Activated naive CD4-positive, alpha-beta T cell (primary cell): ENCODE data around the gene SLC30A7.
"Not testable (repeated sequence)": the region's sequence is repeated elsewhere in the genome, so short reads cannot be mapped to it uniquely, and the experiment has no call there.

Experiments
- DNase-seq, 4 experiments: peaks; one replicate each; lab custom pipeline; 2025; lab: John Stamatoyannopoulos, UW

The SLC30A7 gene, protein sequence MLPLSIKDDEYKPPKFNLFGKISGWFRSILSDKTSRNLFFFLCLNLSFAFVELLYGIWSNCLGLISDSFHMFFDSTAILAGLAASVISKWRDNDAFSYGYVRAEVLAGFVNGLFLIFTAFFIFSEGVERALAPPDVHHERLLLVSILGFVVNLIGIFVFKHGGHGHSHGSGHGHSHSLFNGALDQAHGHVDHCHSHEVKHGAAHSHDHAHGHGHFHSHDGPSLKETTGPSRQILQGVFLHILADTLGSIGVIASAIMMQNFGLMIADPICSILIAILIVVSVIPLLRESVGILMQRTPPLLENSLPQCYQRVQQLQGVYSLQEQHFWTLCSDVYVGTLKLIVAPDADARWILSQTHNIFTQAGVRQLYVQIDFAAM

DNA sequence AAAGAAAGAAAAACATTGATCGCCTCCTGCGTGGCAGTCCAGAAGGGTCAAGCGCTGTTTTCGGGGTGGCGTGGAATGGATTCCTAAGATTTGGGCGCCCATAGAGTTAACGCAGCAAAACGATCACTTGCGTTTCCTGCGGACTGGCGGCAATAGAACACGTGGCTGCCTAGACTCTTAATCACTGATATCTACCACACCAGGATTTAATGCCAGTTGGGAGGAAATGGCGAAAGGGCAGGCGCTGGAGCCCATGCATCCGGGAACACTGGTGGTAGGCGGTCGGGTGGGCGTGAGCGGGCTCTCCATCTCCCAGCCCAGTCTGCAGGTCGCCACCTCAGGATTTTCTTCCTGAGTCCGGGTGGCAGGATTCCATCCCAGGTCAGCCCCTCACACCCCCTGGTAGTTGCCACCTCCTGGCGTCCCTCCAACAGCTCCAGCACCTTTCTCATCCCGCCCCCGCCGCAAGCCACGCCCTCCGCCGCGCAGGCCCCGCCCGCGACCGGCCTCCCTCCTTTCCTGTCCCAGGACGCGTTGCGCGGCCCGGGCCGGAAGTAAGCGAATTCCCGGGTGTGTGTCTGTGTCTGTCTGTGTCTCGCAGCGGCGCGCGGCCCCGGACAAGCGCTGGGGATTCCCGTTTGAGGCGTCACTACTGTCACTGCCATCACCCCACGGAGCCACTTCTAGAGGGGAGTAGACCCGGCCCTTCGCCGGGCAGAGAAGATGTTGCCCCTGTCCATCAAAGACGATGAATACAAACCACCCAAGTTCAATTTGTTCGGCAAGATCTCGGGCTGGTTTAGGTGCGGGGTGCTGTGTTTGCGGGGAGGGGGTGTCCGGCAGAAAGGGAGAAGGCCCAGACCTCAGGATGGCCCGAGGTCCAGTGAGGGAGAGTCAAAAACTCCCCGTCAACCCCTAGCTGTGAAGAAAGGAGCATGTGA is at the start of gene SLC30A7:
SLC30A7 (plus strand) TSS at position 551 of the 941 bp plus-strand sequence; CDS start at position 724, 173 bp downstream.
- DNase-seq: peak; percentile 89 to 95 (median 95)

DNA sequence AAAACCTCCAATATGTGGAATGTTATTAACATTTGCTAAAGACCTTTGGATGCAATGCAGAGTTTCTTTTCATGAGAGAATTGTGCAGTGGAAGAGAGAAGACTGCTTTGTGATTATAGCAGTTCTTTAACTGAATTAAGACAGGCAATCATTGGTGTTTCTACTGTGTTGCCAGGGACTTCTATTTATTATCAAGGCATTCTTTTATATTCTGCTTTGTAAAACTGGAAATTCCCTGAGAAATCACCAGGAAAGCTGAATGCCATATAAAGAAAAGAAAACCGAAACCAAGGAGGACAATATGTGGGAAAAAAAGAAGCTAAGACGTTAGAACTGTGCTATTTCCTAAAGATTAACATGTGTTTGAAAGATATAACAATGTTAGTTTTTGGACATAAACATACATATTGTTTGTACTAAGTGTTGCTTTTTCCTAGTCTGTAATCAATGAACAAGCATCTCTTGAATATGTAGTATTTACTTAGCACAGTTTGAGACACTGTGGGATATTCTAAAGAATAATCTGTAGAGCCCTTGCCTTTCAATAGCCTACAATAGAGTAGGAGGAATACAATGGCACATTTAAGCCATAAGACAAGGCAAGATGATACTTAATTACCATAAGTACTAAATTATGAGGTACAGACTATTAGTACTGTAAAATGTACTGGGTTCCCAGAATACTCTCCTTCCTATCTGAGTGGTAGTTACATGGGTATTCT is 48.4 kb upstream of the SLC30A7 start:
- no peak for DNase-seq

DNA sequence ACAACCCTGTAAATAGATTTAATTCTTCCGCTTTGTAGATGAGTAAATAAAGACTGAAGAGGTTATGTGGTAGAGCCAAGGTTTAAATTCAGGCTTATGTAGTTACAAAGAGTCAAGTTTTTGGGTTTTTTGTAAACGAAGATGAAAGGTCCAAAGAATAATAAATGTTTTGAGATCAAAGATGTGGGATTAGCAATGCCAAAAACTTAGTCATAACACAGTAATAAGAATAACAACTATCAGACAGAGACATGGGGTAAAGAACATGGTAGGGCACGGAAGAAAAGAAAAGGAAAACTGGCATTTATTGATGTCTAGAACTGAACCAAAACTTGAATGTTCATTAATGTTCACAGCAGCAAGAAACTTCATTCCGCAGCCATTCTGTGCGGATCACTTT is 44.2 kb upstream of the SLC30A7 start:
- DNase-seq: no peak

DNA sequence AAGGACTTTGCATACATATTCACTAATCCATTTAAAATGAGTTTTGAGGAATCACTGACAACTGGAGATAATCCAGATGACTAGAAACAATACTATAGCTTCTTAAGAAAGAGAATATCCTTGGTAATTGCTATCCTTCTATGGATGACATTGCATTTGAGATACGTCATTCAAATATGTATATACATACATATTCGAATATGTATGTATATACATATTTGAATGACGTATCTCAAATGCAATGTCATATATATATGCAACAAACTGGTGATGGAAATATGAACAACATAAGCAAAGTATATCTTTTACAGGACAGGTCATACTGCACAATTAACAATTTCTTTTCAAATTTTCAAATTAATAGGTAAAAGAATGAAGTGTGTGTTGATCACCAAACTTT is 42.9 kb upstream of the SLC30A7 start:
- DNase-seq: no peak

DNA sequence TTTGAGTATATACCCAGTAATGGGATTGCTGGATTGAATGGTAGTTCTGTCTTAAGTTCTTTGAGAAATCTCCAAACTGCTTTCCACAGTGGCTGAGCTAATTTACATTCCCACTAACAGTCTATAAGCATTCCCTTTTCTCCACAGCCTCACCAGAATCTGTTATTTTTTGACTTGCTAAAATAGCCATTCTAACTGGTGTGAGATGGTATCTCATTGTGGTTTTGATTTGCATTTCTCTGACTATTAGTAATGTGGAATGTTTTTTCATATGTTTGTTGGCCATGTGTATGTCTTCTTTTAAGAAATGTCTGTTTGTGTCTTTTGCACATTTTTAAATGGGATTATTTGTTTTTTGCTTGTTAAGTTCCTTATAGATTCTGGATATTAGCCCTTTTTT is 40.8 kb upstream of the SLC30A7 start:
- DNase-seq: not testable (repeated sequence)

DNA sequence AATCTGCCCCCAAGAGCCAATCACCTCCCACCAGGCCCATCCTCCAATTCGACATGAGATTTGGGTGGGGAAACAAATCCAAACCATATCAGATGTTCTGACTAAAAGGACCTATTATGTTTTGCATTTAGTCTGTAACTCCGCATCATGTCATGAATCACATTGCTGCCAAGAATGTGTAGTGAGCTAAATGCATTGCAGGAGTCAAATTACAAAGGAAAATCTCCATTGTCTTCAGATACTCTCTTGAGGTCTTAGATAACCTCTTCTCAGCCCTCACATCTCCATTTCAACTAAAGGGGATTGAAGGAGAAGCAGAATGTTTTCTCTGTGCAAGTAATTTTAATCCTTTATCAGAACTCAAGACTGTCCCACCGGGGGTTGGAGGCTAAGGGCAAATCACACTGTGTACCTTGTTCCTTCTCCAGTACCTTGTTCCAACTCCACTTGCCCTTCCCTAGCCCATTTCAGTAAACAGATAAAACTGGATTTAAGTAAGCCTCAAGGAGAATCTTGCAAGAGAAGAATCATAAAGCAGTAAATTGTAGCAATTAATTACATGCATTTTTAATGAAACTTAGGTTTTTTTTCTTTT is 35.4 kb upstream of the SLC30A7 start:
- no peak for DNase-seq

DNA sequence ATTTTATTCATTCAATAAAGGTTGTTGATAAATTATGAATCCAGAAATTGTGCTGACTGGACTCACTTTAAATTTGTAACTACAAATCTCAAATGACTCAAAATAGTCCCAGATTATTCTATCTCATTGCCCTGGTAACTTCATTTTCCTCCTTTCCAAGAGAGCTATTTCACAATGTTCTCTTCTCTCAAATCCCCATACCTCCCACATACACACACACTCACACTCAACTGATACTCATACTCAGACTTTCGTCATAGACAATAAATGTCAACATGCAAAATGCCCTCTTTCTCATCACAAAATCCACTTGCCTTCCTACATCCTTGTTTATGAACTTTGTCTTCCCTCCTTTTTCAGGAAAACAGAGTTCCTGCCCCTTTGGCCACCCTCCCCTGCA is 34.5 kb upstream of the SLC30A7 start:
- no peak for DNase-seq

DNA sequence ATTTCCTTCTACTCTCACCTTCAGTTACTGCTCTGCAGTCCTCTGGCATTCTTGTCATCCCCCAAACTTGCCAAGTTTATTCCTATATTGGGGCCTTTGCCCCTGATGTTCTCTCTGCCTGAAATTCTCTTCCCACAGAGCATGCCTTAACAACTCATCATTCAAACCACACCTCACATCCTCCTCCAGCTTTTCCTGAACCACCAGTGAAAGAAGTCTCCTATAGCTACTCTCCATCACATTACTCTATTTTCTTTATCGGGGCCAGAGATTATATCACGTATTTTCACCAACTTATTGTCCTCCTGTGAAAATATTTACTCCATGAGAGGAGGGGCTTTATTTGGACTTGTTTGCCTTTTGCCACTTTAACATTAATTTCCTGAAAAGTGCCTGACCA is 33.3 kb upstream of the SLC30A7 start:
- DNase-seq: no peak

DNA sequence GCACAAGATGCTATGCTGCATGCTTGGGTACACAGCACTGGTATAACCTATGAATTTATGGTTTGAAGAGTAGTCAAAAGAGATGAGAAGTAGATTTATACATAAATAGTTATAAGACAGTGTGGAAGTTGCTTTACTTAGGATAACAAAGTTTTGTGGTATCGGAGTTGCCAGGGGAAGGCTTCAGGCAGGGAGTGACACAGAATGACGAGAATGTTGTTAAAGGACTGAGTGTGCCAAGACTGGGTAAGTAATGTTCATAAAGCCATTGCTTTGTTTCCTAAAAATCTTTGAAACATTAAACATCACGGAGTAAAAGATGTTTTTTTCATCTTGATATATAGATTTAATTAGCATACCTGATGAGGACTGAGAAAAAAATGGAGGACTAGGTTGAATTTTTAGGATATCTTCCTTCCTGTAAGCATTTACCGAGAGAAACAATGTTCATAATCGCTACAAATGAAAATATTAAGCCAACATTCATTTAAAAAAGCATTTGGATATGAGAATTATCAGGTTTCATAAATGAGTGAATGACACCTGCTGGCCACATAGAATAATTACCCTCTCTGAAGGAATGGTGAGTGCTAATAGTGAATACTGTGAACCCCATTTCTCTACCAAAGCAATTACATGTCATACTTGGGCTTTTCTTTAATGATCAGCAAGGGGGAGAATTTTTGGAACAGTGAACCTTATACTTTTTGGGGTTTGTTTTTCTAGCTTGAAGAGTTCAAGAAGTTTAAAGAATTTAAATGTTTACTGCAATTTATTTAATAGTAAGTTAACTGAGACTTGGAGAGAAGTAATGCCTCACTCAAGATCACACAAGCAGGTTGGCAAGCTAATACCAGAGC is 29.6 kb upstream of the SLC30A7 start:
- no peak for DNase-seq

DNA sequence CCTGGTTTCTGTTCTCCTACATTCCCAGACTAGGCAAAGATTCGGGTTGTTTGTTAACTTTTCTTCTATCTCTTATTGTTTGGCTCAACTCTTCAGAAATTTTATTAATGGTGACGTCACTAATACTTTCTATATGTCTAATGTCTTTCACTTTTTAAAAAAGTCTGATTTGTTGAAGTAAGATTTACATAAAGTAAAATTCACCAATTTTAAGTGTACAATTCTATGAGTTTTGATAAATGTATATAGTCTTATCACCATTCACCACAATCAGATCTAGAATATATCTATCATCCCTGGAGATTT is 29.0 kb upstream of the SLC30A7 start:
- DNase-seq: no peak

DNA sequence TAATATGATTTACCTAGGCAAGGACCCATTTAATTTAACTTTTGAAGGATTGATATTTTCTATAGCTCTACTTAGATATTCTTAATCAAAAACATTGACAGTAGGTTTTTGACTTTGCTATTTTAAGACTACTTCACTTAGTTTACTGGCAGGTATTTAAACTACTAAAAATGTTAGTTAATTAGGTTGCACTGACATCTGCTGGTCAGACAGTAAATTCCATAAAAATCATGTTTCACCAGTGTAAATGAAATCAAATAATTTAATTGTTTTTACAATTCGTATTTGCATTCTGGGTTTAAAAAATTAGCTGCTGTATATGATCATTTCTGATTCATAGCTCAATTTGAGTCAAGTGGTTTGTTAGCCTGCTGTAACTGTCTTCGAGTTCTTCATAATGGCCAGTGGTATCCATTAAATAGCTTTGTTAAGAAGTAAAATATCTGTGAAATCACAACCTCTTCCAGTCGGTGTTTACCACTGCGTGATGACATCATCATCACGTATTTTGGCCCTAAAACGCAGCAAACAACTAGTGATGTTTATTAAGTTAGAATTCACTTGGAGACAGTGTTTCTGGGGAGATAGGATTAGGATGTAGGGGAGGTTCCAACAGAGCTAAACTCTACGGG is 27.4 kb upstream of the SLC30A7 start:
- DNase-seq: no peak

DNA sequence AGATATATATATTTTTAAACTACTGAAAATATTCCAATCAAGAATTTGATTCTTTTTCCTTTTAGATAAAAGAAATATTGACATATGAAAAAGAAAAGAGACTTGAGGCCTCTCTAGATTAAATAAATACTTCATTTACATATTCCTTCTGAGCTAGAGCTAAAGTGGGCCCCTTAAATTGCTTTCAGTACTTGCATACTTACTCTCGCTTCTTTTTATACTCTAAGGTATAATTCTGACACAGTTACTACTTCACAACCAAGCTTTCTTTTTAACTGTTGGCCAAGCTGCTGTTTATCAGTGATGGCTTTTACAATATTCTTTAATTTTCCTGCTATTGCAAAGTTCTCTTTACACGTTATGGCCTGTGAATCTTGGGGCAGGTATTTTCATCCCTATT is 25.9 kb upstream of the SLC30A7 start:
- no peak for DNase-seq

DNA sequence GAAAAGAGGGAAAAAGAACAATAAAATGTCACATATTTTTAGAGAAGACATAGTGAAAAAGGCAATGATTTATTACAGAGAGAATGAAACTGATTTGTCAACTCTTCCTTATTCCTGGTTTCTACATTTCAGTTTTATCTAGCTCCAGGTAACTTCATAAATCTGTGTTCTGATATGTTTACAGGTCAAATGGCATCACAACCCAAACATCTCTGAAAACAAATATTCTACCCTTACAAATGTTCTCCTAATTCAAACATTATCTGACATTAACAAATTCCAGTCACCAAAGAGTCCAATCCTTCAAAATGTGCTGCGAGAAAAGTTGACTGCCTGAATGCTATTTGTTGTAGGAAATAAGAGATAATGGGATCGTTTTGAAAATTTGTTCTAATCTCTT is 21.5 kb upstream of the SLC30A7 start:
- DNase-seq: no peak

DNA sequence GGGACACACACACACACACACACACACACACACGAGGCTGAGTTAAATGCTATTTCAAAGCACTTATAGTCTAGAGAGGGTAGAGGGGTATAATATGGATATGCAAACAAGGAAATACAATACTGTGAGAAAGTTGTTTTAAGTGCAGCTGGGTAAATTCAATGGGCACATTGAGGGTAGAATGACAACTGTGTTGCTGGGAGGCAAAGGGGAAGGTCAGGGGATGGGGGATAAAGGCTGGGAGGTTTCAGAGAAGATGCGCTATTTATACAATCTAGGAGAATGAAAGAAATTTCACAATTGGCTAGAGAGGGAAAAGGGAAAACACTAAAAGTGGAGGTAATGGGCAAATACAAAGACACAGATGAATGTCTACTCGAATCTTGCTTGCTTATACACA is 20.7 kb upstream of the SLC30A7 start:
- DNase-seq: no peak

DNA sequence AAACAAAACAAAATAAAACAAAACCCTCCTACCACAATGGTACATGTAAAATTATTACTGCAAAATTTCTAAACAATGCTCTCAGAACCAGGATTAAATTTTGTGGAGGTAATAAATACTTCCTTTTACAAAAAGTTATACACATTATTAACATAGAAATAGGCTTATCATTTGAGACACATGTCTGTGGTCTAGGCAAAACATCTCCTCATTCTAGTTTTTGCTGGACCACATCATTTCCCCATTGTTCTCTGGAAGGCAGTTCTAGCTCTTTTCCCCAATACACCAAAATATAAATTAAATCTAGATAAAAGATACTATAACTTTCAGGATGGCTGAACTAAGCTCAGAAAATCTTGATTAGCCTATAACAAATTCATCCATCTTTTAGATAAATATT is 19.6 kb upstream of the SLC30A7 start:
- no peak for DNase-seq

DNA sequence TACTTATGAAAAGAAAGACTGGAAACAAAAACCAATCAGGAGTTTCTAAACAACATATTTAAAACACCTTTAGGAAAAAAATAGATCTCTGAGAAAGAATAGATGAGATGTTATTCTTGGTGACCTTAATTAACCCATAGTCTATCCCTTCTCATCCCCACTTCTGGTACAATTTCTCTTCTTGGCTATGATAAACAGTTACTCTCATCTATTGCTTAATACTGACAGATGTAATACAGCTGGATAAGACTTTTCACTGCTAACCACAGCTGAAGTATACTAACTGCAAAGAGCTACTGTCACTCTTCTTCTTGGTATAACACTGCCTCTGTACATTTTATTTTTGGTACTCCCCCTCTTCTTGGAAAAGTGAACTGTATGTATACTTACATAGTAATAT is 16.5 kb upstream of the SLC30A7 start:
- no peak for DNase-seq

DNA sequence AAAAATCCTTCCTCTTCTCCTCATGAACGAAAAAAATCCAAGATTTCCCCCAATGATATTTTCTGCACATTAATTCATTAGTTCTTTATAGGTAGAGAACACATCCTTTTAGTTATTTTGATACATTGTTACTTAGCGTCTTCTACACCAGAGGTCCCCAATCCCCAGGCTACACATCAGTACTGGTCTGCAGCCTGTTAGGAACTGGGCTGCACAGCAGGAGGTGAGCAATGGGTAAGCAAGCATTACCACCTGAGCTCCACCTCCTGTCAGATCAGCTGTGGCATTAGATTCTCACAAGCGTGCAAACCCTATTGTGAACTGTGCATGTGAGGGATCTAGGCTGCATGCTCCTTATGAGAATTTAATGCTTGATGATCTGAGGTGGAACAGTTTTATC is 14.2 kb upstream of the SLC30A7 start:
- no peak for DNase-seq

DNA sequence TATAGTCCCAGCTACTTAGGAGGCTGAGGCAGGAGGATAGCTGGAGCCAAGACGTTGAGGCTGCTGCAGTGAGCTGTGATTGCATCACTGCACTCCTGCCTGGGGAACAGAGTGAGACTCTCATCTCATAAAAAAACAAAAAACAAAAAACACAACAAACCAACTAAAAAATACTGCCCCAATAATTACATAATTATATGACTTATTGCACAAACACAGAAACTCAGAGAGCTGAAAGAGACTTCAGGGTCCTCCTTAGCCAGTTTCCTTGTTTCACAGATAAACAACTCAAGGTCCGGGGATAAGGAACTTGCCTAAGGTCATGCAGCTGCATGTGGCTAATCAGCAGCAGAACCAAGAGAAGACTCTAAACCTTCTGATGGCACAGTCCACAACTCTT is 13.2 kb upstream of the SLC30A7 start:
- no peak for DNase-seq

DNA sequence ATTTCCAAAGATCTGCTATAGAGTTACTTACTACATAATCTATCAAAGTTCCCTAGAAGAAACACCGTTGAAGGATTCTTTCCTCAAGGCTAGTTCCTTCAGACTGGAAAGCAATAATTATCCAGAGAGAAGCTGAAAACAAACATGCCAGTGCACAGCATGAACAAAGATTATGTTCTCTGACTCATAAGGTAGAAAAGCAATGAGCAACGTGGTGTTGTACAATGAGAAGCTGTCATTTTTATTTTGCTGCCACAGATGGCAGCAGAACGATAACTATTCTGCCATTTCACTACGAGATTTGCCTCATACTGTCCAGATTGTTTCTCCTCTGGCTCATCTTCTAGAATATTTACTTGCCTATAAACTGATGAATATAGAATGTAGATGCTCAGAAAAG is 11.9 kb upstream of the SLC30A7 start:
- DNase-seq: no peak

DNA sequence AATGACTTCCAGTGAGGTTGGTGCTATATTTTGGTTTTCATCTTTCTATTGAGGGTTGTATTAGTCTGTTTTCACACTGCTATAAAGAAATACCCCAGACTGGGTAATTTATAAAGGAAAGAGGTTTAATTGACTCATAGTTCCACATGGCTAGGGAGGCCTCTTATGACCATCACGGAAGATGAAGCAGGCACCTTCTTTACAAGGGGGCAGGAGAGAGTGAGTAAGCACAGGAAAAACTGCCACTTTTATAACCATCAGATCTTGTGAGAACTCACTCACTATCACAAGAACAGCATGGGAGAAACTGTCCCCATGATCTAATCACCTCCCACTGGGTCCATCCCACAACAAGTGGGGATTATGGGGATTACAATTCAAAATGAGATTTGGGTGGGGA is 6.9 kb upstream of the SLC30A7 start:
- not testable (repeated sequence) for DNase-seq
